SK-N-MC (cell line): Measurements from ENCODE around the gene CD74.

Experiments
- DNase-seq: peaks from one replicate; pipeline ENCODE4 v3.0.0-alpha.2; 2011; ENCODE audit warnings: low read depth, low spot score
- H3K27ac ChIP-seq: fragments of 200-600 bp; sonication (generic); 2 replicates; pipeline ENCODE4 v1.5.1; 2016; ENCODE audit warnings: mixed run types
- H3K36me3 ChIP-seq: fragments of 200-600 bp; sonication (generic); 2 replicates; pipeline ENCODE4 v1.6.1; 2017; ENCODE audit warnings: antibody characterized with exemption, low read length, mixed read lengths; ENCODE audit not compliant: insufficient read depth
- H3K4me3 ChIP-seq: fragments of 200-600 bp; sonication (generic); 2 replicates; pipeline ENCODE4 v1.5.1; 2016
- H3K9ac ChIP-seq: fragments of 200-600 bp; sonication (generic); 2 replicates; pipeline ENCODE4 v1.8.0; 2017; ENCODE audit warnings: mixed run types, mixed read lengths; ENCODE audit not compliant: insufficient read length
- H3K9me3 ChIP-seq: fragments of 200-600 bp; sonication (generic); 2 replicates; pipeline ENCODE4 v1.6.1; 2017; ENCODE audit warnings: low read depth, mild to moderate bottlenecking, antibody characterized with exemption, low read length, moderate library complexity, mixed read lengths
- EZH2 ChIP-seq: fragments of 200-600 bp; sonication (generic); IDR thresholded peaks from one replicate; pipeline ENCODE4 v1.6.1; 2017; ENCODE audit warnings: antibody characterized with exemption
- FOXP2 ChIP-seq: optimal IDR thresholded peaks from 2 replicates; pipeline ENCODE3; 2011; ENCODE audit warnings: mild to moderate bottlenecking, moderate library complexity; ENCODE audit not compliant: insufficient read depth; ENCODE audit errors: extremely low read length, control extremely low read depth
- POLR2AphosphoS5 ChIP-seq: IDR thresholded peaks from 2 replicates; pipeline ENCODE4 v1.6.1; 2012; ENCODE audit warnings: mild to moderate bottlenecking, low read depth, low read length, borderline replicate concordance

Gene CD74

GRCh38 chr5:150444770-150445169, 32.1 kb upstream of the CD74 start:
- Histone ChIP-seq H3K9me3 (no peaks in the 10 kb centered on the region), H3K36me3 (peaks cover 65% of the 10 kb centered on the region), H3K9ac (no peak overlapping the region), H3K27ac (no peak overlapping the region), H3K4me3 (no peak overlapping the region)
- TF ChIP-seq FOXP2 (no peak), EZH2 (no peak)
- DNase-seq, result no peak

GRCh38 chr5:150443242-150444075, 30.7 kb upstream of the CD74 start:
- DNase-seq, result no peak
- H3K9me3 ChIP-seq, result no peaks in the 10 kb centered on the region
- H3K27ac ChIP-seq, result peak overlapping the region; percentile 2
- H3K4me3 ChIP-seq, result no peak overlapping the region
- H3K9ac ChIP-seq, result no peak overlapping the region
- peak; percentile 21; the same call in 1 of the 2 replicates for TF ChIP-seq POLR2AphosphoS5
- TF ChIP-seq FOXP2, result no peak
- H3K36me3 ChIP-seq, result peaks cover 58% of the 10 kb centered on the region

GRCh38 chr5:150442699-150443080, 30.0 kb upstream of the CD74 start:
- TF ChIP-seq EZH2 (no peak), FOXP2 (no peak), POLR2AphosphoS5 (peak; percentile 57; the same call in 1 of the 2 replicates)
- H3K9ac ChIP-seq, result no peak overlapping the region
- no peak for DNase-seq

GRCh38 chr5:150441813-150442698, 29.3 kb upstream of the CD74 start:
- Histone ChIP-seq H3K9me3 (no peaks in the 10 kb centered on the region), H3K27ac (peak overlapping the region; percentile 68), H3K4me3 (no peak overlapping the region), H3K9ac (no peak overlapping the region), H3K36me3 (peaks cover 44% of the 10 kb centered on the region)
- TF ChIP-seq POLR2AphosphoS5 (no peak; the same call in 1 of the 2 replicates), FOXP2 (no peak), EZH2 (no peak)
- no peak for DNase-seq

More at GRCh38 chr5:150442699-150443080, 30.0 kb upstream of the CD74 start:
- no peaks in the 10 kb centered on the region for H3K9me3 ChIP-seq
- H3K27ac ChIP-seq, result peak overlapping the region; percentile 68
- H3K36me3 ChIP-seq, result peaks cover 50% of the 10 kb centered on the region
- no peak overlapping the region for H3K4me3 ChIP-seq

- peak overlapping the region; percentile 68; the same call in 1 of the 2 replicates for H3K27ac ChIP-seq
Measured at GRCh38 chr5:150440948-150441812, 28.5 kb upstream of the CD74 start.

GRCh38 chr5:150438873-150439546, 26.3 kb upstream of the CD74 start:
- H3K9me3 ChIP-seq, result no peaks in the 10 kb centered on the region
- H3K27ac ChIP-seq, result no peak overlapping the region
- H3K36me3 ChIP-seq, result peaks cover 13% of the 10 kb centered on the region
- no peak overlapping the region for H3K9ac ChIP-seq
- DNase-seq, result no peak
- TF ChIP-seq FOXP2, result no peak
- TF ChIP-seq EZH2, result no peak
- no peak for TF ChIP-seq POLR2AphosphoS5
- no peak overlapping the region for H3K4me3 ChIP-seq

More at GRCh38 chr5:150440948-150441812, 28.5 kb upstream of the CD74 start:
- TF ChIP-seq POLR2AphosphoS5 (no peak), EZH2 (no peak), FOXP2 (no peak)
- peaks cover 35% of the 10 kb centered on the region for H3K36me3 ChIP-seq
- DNase-seq, result no peak
- no peaks in the 10 kb centered on the region for H3K9me3 ChIP-seq
- no peak overlapping the region for H3K9ac ChIP-seq
- H3K4me3 ChIP-seq, result no peak overlapping the region

- Histone ChIP-seq H3K9ac (no peak overlapping the region), H3K27ac (no peak overlapping the region), H3K4me3 (no peak overlapping the region), H3K36me3 (no peaks in the 10 kb centered on the region), H3K9me3 (no peaks in the 10 kb centered on the region)
- TF ChIP-seq FOXP2, result peak; percentile 63
- TF ChIP-seq POLR2AphosphoS5, result no peak
- no peak for TF ChIP-seq EZH2
- DNase-seq, result peak; percentile 63
Measured at GRCh38 chr5:150436141-150436680, 23.5 kb upstream of the CD74 start.
